ENCODE data around the gene NPEPL1.

DNA sequence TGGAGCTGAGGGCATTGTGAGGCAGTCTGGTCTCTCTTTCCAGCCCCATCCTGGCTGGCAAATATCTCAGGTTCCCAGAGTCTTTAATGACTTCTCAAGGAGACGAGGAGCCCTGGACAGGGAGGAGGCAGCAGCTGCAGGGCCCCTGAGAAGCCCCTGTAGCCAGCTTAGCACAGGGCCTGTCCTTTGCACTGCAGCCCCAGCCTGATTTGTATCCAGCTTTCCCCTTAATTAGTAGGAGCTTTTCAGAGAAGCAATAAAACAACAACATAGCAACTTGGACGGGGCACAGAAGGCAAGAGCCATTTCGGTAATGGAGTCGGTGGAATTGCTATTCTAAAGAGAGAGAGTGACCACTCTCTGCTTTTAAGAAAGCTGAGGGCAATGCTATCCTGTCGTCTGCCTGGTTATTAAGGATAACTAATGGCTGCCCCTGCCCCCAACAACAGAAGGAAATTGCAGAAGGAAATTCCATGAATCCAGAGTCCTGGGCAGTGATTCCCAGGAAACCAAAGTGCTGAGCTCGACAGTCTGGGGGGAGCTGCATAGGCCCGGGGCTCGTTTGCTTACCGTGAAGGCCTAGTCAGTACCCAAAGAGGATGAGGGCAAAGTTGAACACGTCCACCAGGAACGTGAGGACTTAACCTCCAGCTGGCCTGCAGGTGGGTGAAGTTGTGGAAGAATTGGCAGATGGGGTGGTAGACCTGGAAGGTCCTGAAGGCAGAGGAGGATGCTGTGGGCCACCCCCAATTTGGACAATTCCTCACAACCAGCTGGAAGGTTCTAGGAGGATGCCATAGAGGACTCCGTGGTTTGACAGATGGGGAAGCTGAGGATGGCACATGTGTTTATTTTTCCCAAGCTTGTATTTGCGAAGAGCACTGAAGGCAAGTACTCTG, 50.3 kb downstream of the NPEPL1 start:
- TF ChIP-seq EZH2phosphoT487 (IDR thresholded peaks at IDR 0.05; ENCODE audit: insufficient read depth, low read depth) (no peak), EZH2 (IDR thresholded peaks at IDR 0.05; ENCODE audit: insufficient read depth, poor library complexity, severe bottlenecking) (no peak)
